GM21447 (cell line): ENCODE data around the gene CTDSPL.

Source experiments
- ATAC-seq: cut with Tn5 transposase; IDR thresholded peaks from one replicate; pipeline ENCODE4 v1.9.1; 2021; ENCODE audit not compliant: unreplicated experiment

Gene CTDSPL

GRCh38 chr3:38015485-38015884 lies 153.8 kb downstream of the CTDSPL start:
- no peak for ATAC-seq

GRCh38 chr3:38015984-38016383 lies 154.3 kb downstream of the CTDSPL start:
- ATAC-seq: no peak

- no peak for ATAC-seq
Measured at GRCh38 chr3:38016410-38016809, 154.7 kb downstream of the CTDSPL start.

GRCh38 chr3:38016847-38017444 lies 155.3 kb downstream of the CTDSPL start:
- no peak for ATAC-seq

- no peak for ATAC-seq
Measured at GRCh38 chr3:38017445-38018295, 156.0 kb downstream of the CTDSPL start.

- ATAC-seq: no peak
Measured at GRCh38 chr3:38018296-38019266, 156.9 kb downstream of the CTDSPL start.

- ATAC-seq: no peak
Measured at GRCh38 chr3:38019658-38020341, 158.1 kb downstream of the CTDSPL start.

- ATAC-seq: no peak
Measured at GRCh38 chr3:38020342-38020726, 158.7 kb downstream of the CTDSPL start.

- no peak for ATAC-seq
Measured at GRCh38 chr3:38021196-38021595, 159.5 kb downstream of the CTDSPL start.

GRCh38 chr3:38022301-38022700 lies 160.6 kb downstream of the CTDSPL start:
- ATAC-seq: no peak

GRCh38 chr3:38022896-38023709 lies 161.4 kb downstream of the CTDSPL start:
- ATAC-seq: no peak

GRCh38 chr3:38026856-38027255 lies 165.2 kb downstream of the CTDSPL start:
- ATAC-seq: no peak

GRCh38 chr3:38027466-38028465 lies 166.1 kb downstream of the CTDSPL start:
- ATAC-seq: no peak

- no peak for ATAC-seq
Measured at GRCh38 chr3:38028621-38029361, 167.1 kb downstream of the CTDSPL start.

GRCh38 chr3:38029400-38030125 lies 167.9 kb downstream of the CTDSPL start, which contains the start of gene PLCD1:
PLCD1 (minus strand) TSS chr3:38029642; CDS start chr3:38029539, 103 bp downstream.
- no peak for ATAC-seq

- no peak for ATAC-seq
Measured at GRCh38 chr3:38030126-38031021, 168.7 kb downstream of the CTDSPL start.
